ENCODE results near the gene ADPRHL1.

DNA sequence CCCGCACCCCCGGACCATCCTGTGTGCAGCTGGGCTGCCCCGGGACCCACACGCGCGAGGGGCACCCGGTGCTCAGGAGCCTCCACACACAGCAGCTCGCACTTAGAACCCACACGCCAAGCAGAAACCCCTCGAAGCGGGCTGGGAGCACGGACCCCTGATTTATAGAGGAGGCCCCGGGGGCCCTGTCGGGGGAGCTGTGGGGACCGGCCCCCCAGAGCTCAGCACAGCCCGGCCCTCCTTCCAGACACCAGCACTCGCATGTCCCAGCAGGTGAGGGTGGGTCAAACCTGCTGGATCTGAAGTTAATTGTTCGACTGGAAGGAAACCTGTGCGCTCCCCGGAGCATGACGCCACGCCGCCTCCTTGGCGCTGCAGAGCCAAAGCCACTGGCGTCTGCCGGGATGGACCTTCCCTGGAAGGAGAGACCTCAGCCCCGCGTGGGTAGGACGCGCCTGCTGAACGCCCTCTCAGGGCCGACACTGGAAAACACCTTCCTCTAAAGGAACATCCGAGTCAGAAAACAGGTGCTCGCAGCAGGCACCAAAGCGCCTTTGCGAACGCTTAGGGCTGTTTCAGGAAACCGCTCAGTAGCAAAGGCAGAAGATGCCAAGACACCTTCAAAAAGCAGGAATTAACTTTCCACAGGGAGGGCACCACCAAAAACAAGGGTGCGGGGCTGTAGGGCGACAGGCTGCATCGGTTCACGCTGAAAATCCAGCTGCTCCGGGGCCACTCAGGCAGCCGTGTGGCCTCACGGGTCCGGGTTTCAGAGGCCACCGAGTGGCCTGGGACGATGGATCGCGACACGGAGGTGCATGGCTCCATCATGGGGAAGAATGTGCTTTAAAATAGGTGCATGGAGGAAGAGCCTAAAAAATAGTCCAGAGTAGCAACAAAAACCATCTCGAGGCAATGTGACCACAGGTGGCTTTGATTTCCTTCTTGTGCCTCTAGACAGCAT is 51.6 kb downstream of the ADPRHL1 start:
- no peak for TF ChIP-seq POLR2A (IDR thresholded peaks at IDR 0.05; ENCODE audit: extremely low read depth, insufficient read length)
- no peak for TF ChIP-seq CTCF (IDR thresholded peaks at IDR 0.05; ENCODE audit: low read depth, low read length)
- no peak for TF ChIP-seq MYC (IDR thresholded peaks at IDR 0.05; ENCODE audit: low read depth, low read length)

Data from NB4 (cell line).